ENCODE measurements around the gene CRX.
"Not testable (repeated sequence)": the region's sequence is repeated elsewhere in the genome, so short reads cannot be mapped to it uniquely, and the experiment has no call there.

Gene CRX

DNA sequence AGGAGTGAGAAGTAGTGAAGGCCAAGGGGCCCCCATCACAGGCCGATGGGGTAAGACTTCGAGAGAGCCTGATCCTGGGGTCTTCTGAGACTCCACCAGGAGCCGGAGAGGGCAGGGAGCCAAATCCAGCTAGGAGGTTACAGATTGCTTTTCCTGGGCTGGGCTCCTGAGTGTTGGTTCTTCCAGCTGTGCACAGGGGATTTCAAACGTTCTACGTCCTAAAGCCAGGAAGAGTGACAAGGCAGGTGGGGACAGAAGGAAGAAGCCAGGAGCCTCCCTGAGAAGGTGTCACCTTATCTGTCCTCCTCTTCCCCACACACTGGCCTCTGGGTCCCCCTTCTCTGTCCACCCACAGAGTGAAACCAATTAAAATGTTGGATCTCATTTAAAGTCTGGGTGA is 21.2 kb downstream of the CRX start:
- no peaks in the 10 kb centered on the region for H3K36me3 ChIP-seq (ENCODE audit: control insufficient read depth, insufficient read depth, low read length)
- TF ChIP-seq, protein P1, sequence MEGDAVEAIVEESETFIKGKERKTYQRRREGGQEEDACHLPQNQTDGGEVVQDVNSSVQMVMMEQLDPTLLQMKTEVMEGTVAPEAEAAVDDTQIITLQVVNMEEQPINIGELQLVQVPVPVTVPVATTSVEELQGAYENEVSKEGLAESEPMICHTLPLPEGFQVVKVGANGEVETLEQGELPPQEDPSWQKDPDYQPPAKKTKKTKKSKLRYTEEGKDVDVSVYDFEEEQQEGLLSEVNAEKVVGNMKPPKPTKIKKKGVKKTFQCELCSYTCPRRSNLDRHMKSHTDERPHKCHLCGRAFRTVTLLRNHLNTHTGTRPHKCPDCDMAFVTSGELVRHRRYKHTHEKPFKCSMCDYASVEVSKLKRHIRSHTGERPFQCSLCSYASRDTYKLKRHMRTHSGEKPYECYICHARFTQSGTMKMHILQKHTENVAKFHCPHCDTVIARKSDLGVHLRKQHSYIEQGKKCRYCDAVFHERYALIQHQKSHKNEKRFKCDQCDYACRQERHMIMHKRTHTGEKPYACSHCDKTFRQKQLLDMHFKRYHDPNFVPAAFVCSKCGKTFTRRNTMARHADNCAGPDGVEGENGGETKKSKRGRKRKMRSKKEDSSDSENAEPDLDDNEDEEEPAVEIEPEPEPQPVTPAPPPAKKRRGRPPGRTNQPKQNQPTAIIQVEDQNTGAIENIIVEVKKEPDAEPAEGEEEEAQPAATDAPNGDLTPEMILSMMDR (IDR thresholded peaks at IDR 0.05; ENCODE audit: insufficient read depth, low read length, poor library complexity, severe bottlenecking) = no peak

DNA sequence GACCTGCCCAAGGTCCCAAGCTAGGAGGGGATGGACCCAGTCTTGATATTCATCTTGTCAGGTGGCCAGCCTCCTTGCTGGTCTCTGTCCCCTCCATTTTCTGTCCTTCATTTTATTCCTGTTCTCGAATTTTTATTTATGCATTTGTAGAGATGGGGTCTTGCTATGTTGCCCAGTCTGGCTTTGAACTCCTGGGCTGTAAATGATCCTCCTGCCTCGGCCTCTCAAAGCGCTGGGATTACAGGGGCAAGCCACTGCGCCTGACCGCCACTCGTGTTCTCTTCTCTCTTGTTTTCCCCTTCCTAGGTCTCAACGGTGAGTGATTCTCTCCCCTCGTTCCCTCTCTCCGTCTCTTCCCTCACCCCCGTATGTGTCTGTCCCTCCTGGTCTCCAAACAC is 26.7 kb downstream of the CRX start:
- Histone ChIP-seq H3K36me3 (ENCODE audit: control insufficient read depth, insufficient read depth, low read length) (no peaks in the 10 kb centered on the region), H3K4me3 (replicated peaks; ENCODE audit: low read depth, low read length) (no peak overlapping the region), H3K27me3 (replicated peaks; ENCODE audit: control insufficient read depth, insufficient read depth, low read length) (no peaks in the 10 kb centered on the region; the same call in 1 of the 2 replicates)
- DNase-seq (ENCODE audit: extremely low read depth, insufficient read length) = no peak
- TF ChIP-seq, protein P1 (IDR thresholded peaks at IDR 0.05; ENCODE audit: insufficient read depth, low read length, poor library complexity, severe bottlenecking) = no peak

More for the DNA sequence above, 21.2 kb downstream of the CRX start:
- no peaks in the 10 kb centered on the region; the same call in 1 of the 2 replicates for H3K27me3 ChIP-seq (replicated peaks; ENCODE audit: control insufficient read depth, insufficient read depth, low read length)
- DNase-seq (ENCODE audit: extremely low read depth, insufficient read length) = no peak
- no peak overlapping the region for H3K4me3 ChIP-seq (replicated peaks; ENCODE audit: low read depth, low read length)

DNA sequence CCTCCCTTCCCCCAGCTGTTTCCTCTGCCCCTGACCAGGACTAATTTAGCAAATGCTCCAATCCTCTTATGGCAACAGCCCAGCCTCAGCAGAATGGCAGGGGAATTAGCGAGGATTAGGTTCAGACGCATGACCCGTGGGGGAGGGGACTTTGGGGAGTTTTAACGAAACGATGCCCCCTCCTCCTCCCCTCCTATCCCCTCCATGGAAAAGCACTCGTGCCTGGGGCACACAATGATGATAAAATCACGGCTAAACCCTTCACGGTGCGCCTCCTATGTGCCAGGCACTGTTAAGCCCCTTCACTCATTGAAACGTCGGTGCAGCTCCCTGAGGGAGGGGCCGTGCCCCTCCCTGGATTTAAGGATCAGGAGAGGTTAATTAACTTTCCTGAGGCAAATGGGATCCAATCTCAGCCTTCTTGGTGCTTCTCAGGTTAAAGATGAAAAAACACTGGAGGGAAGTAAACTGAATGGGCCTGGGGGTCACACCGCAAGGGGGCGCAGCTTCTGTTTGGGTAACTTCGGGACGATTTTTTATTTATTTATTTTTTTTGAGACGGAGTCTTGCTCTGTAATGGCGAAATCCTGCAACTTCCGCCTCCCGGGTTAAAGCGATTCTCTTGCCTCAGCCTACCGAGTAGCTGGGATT is 27.2 kb downstream of the CRX start:
- H3K4me3 ChIP-seq (replicated peaks; ENCODE audit: low read depth, low read length) = no peak overlapping the region
- TF ChIP-seq, protein P1 (IDR thresholded peaks at IDR 0.05; ENCODE audit: insufficient read depth, low read length, poor library complexity, severe bottlenecking) = peak; percentile 42
- no peaks in the 10 kb centered on the region for H3K36me3 ChIP-seq (ENCODE audit: control insufficient read depth, insufficient read depth, low read length)
- DNase-seq (ENCODE audit: extremely low read depth, insufficient read length) = no peak
- no peaks in the 10 kb centered on the region; the same call in 1 of the 2 replicates for H3K27me3 ChIP-seq (replicated peaks; ENCODE audit: control insufficient read depth, insufficient read depth, low read length)

DNA sequence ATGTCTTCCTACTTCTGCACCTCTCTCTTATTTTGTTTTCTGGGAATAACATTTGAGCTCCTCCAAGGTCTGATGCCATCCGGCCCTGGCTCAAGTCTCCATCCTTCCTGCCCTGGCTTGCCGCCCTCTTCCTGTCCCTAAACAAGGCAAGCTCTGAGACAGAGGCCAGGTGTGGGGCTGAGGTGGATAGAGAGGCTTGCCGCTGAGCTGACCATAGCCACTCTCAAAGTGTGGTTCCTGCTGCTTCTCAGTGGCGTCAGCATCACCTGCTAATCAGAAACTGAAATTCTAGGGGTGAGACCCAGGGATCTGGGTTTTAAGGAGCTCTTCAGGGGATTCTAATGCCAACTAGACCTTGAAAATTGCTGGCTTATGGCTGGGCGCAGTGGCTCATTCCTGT is 31.3 kb downstream of the CRX start:
- Histone ChIP-seq H3K27me3 (replicated peaks; ENCODE audit: control insufficient read depth, insufficient read depth, low read length) (no peaks in the 10 kb centered on the region; the same call in 1 of the 2 replicates), H3K36me3 (ENCODE audit: control insufficient read depth, insufficient read depth, low read length) (no peaks in the 10 kb centered on the region), H3K4me3 (replicated peaks; ENCODE audit: low read depth, low read length) (no peak overlapping the region)
- no peak for DNase-seq (ENCODE audit: extremely low read depth, insufficient read length)
- TF ChIP-seq, protein P1 (IDR thresholded peaks at IDR 0.05; ENCODE audit: insufficient read depth, low read length, poor library complexity, severe bottlenecking) = no peak

DNA sequence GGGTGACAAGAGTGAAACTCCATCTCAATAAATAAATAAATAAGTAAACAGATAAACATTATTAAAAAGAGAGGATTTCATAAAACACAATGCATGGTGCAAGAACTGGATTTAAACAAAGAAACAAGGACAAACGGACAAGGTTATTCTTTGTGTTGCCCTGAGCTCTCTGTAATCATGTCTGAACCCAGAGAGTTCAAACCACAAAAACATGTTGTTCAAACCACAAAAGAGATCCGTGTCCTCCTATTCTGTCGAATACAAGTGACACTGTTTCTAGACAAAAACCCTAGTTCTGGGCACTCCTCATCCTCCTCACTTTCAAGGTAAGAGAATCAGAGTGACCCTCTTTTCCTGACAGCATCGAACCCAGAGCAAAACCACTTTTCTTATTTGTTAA is 32.7 kb downstream of the CRX start:
- no peak for DNase-seq (ENCODE audit: extremely low read depth, insufficient read length)
- H3K36me3 ChIP-seq (ENCODE audit: control insufficient read depth, insufficient read depth, low read length) = no peaks in the 10 kb centered on the region
- H3K27me3 ChIP-seq (replicated peaks; ENCODE audit: control insufficient read depth, insufficient read depth, low read length) = no peaks in the 10 kb centered on the region
- TF ChIP-seq, protein P1 (IDR thresholded peaks at IDR 0.05; ENCODE audit: insufficient read depth, low read length, poor library complexity, severe bottlenecking) = no peak
- no peak overlapping the region for H3K4me3 ChIP-seq (replicated peaks; ENCODE audit: low read depth, low read length)

DNA sequence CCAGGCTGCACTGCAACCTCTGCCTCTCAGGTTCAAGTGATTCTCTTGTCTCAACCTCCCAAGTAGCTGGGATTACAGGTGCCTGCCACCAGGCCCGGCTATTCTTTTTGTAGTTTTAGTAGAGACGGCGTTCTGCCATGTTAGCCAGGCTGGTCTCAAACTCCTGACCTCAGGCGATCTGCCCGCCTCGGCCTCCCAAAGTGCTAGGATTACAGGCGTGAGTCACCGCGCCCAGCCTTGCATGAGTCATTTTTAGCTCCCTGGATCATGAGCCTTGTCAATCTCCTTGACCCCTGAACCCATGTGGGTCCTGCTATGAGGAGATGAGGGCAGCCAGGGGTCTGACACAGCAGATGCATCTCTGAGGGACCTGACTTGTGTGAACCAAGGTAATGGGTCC is 36.5 kb downstream of the CRX start:
- H3K27me3 ChIP-seq (replicated peaks; ENCODE audit: control insufficient read depth, insufficient read depth, low read length); DNase-seq (ENCODE audit: extremely low read depth, insufficient read length); H3K36me3 ChIP-seq (ENCODE audit: control insufficient read depth, insufficient read depth, low read length); H3K4me3 ChIP-seq (replicated peaks; ENCODE audit: low read depth, low read length): not testable (repeated sequence)

DNA sequence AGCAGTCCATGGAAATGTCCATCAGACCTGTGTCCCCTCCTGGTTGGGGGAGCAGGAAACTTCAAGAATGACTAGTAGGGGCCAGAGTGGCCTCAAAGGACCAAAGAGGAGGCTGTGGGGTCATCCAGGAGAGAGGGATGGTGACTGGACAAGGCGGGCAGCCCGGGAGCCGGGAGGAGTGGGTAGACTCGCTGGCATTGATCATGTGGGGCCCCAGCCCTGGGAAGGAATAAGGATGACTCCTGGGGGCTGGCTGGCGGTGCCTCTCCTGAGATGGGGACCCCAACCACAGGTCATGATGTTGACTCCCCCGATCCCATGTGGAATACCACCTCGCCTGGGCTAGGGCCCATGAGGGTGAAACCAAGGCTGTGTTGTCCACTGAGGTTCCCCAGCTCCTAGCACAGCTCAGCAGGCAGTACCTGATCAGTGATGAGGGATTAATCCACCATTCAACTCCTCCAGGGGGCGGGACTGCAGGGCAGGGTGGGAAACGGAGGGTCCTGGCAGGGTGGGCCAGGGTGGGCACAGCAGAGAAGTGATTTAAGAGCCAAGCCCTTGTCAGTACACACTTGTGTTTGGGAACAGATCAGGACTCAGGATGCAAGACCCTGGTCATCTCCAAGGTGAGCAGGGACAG is 37.0 kb downstream of the CRX start, which contains the start of gene TPRX2:
TPRX2 (plus strand) TSS at position 590 of the 640 bp plus-strand sequence; CDS start at position 602, 12 bp downstream.
- DNase-seq (ENCODE audit: extremely low read depth, insufficient read length); H3K36me3 ChIP-seq (ENCODE audit: control insufficient read depth, insufficient read depth, low read length); H3K27me3 ChIP-seq (replicated peaks; ENCODE audit: control insufficient read depth, insufficient read depth, low read length); H3K4me3 ChIP-seq (replicated peaks; ENCODE audit: low read depth, low read length): not testable (repeated sequence)

DNA sequence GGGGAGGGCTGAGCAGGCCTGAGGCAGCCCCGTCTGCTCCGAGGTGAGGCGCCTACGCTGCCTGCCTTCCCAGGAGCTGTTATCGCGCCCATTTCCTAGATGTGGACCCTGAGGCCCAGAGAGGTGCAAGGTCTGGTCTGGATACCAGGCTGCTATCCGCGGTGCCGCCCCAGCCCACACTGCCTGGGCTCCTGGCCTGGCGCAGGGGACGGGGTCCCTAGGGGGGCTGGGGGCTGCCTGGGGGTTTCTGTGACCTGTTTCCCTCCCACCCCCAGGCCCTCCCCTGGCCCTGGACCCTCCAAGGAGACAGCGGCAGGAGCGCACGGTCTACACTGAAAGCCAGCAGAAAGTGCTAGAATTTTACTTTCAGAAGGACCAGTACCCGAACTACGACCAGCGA is 38.1 kb downstream of the CRX start:
- not testable (repeated sequence) for H3K36me3 ChIP-seq (ENCODE audit: control insufficient read depth, insufficient read depth, low read length); DNase-seq (ENCODE audit: extremely low read depth, insufficient read length); H3K27me3 ChIP-seq (replicated peaks; ENCODE audit: control insufficient read depth, insufficient read depth, low read length); H3K4me3 ChIP-seq (replicated peaks; ENCODE audit: low read depth, low read length)

All from GM06990 (cell line).